Upper lobe of left lung (tissue), 4 donors: Measurements from ENCODE around the gene MEF2C.

Experiments used
- CTCF ChIP-seq, 6 experiments: fragments of 450-650 bp in 4 of 6; fragments of 200-600 bp in 2 of 6; sonication (generic) in 2 of 6; IDR thresholded peaks; one replicate each; pipeline ENCODE4 v1.5.1; 2016 to 2019; ENCODE audit warnings: antibody characterized with exemption in 6 of 6
- POLR2A ChIP-seq, 4 donors: fragments of 450-650 bp; IDR thresholded peaks; one replicate each; pipeline ENCODE4 v1.5.1; 2016 to 2017; ENCODE audit warnings: antibody characterized with exemption in 4 of 4, mild to moderate bottlenecking in 2 of 4
- POLR2AphosphoS5 ChIP-seq, 2 donors: sonication (generic); formaldehyde crosslinking; IDR thresholded peaks; one replicate each; pipeline ENCODE4 v1.5.1; 2017; ENCODE audit warnings: antibody characterized with exemption in 2 of 2

GRCh38 chr5:88819301-88819999, 63.5 kb downstream of the MEF2C start:
- TF ChIP-seq POLR2A (IDR thresholded peaks at IDR 0.05) (no peak), CTCF (IDR thresholded peaks at IDR 0.05) (no peak), POLR2AphosphoS5 (IDR thresholded peaks at IDR 0.05) (no peak)
